Duodenal mucosa (tissue), 2 donors: ENCODE results near the gene TTF2.

ENCODE experiments used
- H3K27ac ChIP-seq: one replicate; pipeline ENCODE4 v1.7.0; 2013; ENCODE audit warnings: low read depth, low read length
- H3K27me3 ChIP-seq, 2 donors: one replicate each; pipeline ENCODE4 v1.7.0; 2013; ENCODE audit warnings: low read length in 2 of 2, control low read depth in 1 of 2; ENCODE audit not compliant: insufficient read depth in 2 of 2, control insufficient read depth in 1 of 2
- H3K36me3 ChIP-seq, 2 donors: one replicate each; pipeline ENCODE4 v1.7.0; 2013; ENCODE audit warnings: low read length in 2 of 2, control low read depth in 1 of 2; ENCODE audit not compliant: insufficient read depth in 2 of 2, control insufficient read depth in 1 of 2
- H3K4me1 ChIP-seq, 2 donors: one replicate each; pipeline ENCODE4 v1.7.0; 2013; ENCODE audit warnings: low read length in 2 of 2, control low read depth in 1 of 2; ENCODE audit not compliant: insufficient read depth in 2 of 2, control insufficient read depth in 1 of 2
- H3K4me3 ChIP-seq, 2 donors: one replicate each; pipeline ENCODE4 v1.7.0; 2013; ENCODE audit warnings: low read length in 2 of 2, low read depth in 1 of 2
- H3K9ac ChIP-seq, 2 donors: one replicate each; pipeline ENCODE4 v1.7.0; 2013; ENCODE audit warnings: low read length in 2 of 2, low read depth in 1 of 2
- H3K9me3 ChIP-seq, 2 donors: one replicate each; pipeline ENCODE4 v1.7.0; 2013; ENCODE audit warnings: low read length in 2 of 2, control low read depth in 1 of 2; ENCODE audit not compliant: control insufficient read depth in 1 of 2

The TTF2 gene

DNA sequence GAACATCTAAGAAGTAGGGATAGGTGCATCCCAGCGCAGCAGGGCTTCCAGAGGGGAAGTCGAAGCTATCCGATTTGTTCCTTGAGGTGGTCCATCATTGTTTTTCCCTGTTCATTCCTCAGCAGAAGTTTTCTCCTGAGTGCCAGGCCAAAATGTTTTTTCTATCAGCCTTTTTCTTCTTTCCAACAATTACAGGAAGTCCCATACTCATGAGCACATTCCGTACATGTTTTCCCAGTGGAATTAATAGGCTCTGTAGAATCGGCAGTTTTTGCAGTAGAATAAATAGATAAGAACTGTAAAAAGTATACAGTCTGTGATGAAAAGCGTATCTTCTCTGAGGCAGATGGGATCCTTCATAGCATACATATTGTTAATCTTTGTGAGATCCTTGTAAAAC lies 33.8 kb upstream of the TTF2 start:
- Histone ChIP-seq H3K36me3 (peaks cover 0 to 6% of the 10 kb centered on the region in 2 donors), H3K4me1 (peaks cover 0 to 3% of the 10 kb centered on the region in 2 donors), H3K9ac (no peak overlapping the region), H3K4me3 (no peak overlapping the region), H3K27me3 (no peaks in the 10 kb centered on the region), H3K9me3 (no peaks in the 10 kb centered on the region), H3K27ac (no peak overlapping the region)

DNA sequence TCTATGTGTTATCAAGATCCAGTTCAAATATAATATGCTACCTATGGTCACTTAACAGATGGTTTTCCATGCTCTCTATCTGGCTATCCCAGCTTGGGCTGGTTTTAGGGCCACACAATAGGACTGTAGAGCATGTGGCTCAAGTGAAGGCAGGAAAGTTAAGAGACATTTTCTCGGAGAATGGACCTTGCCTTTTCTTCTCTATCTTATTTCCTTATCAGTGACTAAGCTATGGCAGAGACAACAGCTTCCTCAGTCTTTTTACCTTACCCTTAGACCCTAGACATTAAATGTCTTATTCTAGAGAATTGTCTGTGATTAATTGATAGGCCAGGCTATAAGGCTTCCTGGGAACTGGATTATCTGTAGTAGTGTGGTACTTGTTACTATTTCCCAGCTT lies 30.4 kb upstream of the TTF2 start:
- H3K27me3 ChIP-seq, result no peaks in the 10 kb centered on the region
- H3K4me1 ChIP-seq, result peaks cover 0 to 3% of the 10 kb centered on the region in 2 donors
- no peaks in the 10 kb centered on the region for H3K9me3 ChIP-seq
- H3K9ac ChIP-seq, result no peak overlapping the region
- no peak overlapping the region for H3K4me3 ChIP-seq
- H3K27ac ChIP-seq, result no peak overlapping the region
- H3K36me3 ChIP-seq, result peaks cover 0 to 6% of the 10 kb centered on the region in 2 donors

DNA sequence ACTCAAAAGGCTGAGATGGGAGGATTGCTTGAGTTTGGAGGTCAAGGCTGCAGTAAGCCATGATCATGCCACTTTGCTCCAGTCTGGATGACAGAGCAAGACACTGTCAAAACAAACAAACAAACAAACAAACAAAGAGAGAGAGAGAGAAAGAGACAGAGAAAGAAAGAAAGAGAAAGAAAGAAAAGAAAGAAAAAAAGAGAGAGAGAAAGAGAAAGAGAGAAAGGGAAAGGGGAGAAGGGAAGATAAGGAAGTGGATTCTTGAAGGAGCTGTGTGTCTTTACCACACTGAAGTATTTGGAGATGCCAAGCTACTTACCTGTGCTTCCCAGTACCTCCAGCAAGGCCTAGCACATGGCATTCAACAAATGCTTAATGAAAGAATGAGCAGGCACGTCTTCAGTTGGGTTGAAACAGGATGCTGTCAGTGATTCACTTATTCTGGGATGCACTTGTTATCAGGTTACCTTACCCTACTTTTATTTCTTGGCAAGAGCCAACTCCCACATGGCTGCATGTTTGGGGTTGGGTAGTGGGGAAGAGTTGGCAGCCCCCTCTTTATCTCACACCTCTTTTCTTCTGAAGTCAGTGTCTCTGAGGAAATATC lies 29.8 kb upstream of the TTF2 start:
- Histone ChIP-seq H3K27me3 (no peaks in the 10 kb centered on the region), H3K36me3 (peaks cover 0 to 6% of the 10 kb centered on the region in 2 donors), H3K27ac (no peak overlapping the region), H3K9me3 (no peaks in the 10 kb centered on the region), H3K9ac (no peak overlapping the region), H3K4me1 (peaks cover 0 to 3% of the 10 kb centered on the region in 2 donors), H3K4me3 (no peak overlapping the region)

DNA sequence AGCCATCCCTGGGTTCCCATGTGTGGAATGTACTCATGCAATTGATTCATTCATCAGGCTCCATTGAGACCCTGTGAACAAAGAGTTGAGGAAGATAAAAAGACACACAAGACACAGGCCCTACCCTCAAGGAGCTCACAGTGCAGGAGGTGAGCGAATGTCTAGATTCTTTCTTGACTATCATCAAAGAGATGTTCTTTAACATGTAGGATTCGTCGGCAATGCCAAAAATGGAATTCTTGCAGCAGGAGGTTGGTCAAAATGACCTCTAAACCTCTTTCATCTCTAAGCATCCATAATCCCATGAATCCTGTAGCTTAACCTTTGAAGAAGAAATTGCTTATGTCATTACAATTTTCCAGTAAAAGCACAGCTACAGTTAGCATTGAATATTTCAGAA lies 27.9 kb upstream of the TTF2 start:
- Histone ChIP-seq H3K27me3 (no peaks in the 10 kb centered on the region), H3K27ac (no peak overlapping the region), H3K9ac (no peak overlapping the region), H3K9me3 (no peaks in the 10 kb centered on the region), H3K4me3 (no peak overlapping the region), H3K4me1 (peaks cover 0 to 3% of the 10 kb centered on the region in 2 donors), H3K36me3 (no peaks in the 10 kb centered on the region)

DNA sequence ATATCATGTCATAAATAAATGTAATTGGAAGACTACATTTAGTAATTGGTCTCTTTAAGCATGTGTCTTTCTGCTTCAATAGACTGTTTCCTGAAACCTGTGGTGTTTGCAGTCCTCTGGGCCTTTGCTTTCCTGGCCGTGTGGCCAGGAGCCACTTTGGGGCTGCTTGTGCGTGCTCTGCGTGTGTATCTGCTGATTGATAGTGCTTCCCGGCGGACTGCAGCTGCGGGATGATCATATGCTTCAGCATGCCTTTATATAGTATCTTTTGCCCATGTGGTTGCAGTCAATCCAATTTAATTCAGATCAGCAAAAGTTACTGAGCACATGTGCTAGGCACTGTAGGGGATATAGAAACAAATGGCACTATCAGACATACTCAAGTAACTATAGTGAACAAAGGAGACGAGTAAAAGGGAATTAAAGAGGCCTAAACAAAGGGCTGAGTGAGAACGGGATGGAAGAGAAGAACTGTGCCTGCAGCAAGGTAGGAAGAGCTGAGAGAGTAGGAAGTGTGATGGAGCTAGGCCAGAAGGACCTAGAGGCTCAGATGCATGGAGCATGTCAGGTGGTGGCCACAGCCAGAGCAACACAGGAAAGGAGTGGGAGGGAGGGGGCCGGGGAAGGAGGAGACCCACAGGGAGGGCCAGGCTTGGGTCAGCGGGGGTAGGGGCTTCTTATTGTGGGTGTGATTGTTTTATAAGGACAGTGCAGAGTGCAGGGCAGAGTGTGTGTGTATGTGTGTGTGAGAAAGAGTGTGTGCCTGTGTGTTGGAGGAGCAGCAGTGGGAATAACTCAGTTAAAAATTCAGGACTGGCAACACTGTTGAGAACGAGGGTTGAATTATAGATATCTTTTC lies 27.2 kb upstream of the TTF2 start:
- H3K4me3 ChIP-seq, result no peak overlapping the region
- no peak overlapping the region for H3K9ac ChIP-seq
- no peak overlapping the region for H3K27ac ChIP-seq
- no peaks in the 10 kb centered on the region for H3K9me3 ChIP-seq
- H3K36me3 ChIP-seq, result no peaks in the 10 kb centered on the region
- no peaks in the 10 kb centered on the region for H3K27me3 ChIP-seq
- H3K4me1 ChIP-seq, result peaks cover 0 to 3% of the 10 kb centered on the region in 2 donors

DNA sequence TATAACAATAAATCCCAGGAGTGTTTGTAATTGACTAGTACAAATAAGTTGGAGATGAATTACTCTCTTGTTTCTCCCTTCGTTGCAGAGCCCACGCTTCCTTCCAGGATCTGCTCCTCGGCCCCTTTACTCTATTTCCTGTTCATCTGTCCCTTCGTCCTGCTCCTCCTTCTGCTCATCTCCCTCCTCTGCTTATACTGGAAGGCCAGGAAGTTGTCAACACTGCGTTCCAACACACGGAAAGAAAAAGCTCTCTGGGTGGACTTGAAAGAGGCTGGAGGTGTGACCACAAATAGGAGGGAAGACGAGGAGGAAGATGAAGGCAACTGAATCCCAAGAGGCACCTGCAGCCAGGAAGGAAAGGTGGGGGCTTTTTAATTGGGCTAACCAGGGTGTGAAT lies 26.4 kb upstream of the TTF2 start:
- Histone ChIP-seq H3K4me1 (peaks cover 0 to 3% of the 10 kb centered on the region in 2 donors), H3K36me3 (no peaks in the 10 kb centered on the region), H3K4me3 (no peak overlapping the region), H3K9me3 (no peaks in the 10 kb centered on the region), H3K27ac (no peak overlapping the region), H3K27me3 (no peaks in the 10 kb centered on the region), H3K9ac (no peak overlapping the region)

DNA sequence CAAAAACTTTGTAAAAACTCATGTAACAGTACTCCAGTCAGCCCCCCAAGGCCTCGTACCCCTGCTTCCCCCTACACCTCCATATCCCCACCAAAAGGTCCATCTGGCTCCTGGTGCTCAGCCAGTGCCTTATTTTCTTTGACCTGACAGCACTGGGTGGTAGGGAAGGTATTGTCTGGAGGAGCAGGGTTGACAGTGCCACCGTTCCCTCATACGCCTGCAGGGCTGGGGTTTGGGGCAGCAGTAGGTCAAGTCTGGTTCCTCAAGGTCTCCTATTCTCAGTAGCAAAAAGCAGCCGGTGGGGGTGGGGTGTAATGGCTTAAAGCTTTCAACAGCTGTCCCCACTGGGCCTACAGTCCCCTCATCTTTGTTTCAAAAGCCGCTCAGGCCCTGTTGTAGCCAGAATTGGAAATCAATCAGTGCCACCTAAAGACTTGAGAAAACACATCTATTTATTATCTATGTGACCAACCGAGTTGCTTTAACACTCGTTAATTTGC lies 25.3 kb upstream of the TTF2 start:
- H3K4me1 ChIP-seq, result no peaks in the 10 kb centered on the region
- no peaks in the 10 kb centered on the region for H3K27me3 ChIP-seq
- no peak overlapping the region for H3K9ac ChIP-seq
- no peaks in the 10 kb centered on the region for H3K9me3 ChIP-seq
- no peaks in the 10 kb centered on the region for H3K36me3 ChIP-seq
- no peak overlapping the region for H3K27ac ChIP-seq
- no peak overlapping the region for H3K4me3 ChIP-seq

DNA sequence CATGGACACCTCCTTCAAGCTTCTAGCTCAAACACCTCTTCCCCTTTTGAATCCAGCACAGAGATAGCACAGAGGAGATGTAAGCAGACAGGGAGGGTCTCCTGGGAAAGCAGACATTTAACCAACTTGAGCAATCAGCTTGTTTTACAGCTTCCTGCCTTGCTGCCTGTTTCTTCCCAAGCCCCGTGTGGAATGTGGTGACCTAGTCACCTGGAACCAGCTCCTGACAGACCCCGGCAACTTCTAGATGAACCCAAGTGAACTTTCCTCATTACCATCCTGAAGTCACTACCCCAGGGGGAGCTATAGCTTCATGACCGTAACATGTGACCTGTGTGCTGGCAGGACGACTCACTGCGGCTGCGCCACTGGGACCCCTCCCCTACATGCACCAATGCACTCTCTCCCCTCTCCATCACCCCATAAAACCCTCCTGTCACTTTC lies 24.1 kb upstream of the TTF2 start:
- H3K9me3 ChIP-seq, result no peaks in the 10 kb centered on the region
- H3K27me3 ChIP-seq, result no peaks in the 10 kb centered on the region
- no peak overlapping the region for H3K27ac ChIP-seq
- H3K36me3 ChIP-seq, result no peaks in the 10 kb centered on the region
- H3K4me3 ChIP-seq, result no peak overlapping the region
- H3K9ac ChIP-seq, result no peak overlapping the region
- no peaks in the 10 kb centered on the region for H3K4me1 ChIP-seq

DNA sequence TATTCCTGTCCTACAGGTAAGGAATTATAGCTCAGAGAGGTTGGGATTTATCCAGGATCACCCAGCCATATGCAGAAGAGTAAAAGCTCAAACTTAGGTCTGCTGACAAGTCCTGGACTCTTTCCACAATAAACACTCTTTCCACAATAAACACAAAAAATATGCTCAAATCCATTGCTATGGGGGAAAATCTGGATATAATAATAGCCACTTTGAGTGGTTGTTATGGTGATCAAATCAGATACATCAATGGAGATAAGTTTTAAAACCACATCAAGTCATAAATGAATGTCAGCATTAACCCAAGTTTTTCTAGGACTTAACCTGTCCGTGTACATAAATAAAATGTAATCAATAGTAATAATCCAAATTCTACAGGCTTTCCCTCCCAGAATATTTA lies 22.3 kb upstream of the TTF2 start:
- Histone ChIP-seq H3K27ac (no peak overlapping the region), H3K4me1 (no peaks in the 10 kb centered on the region), H3K9me3 (no peaks in the 10 kb centered on the region), H3K36me3 (no peaks in the 10 kb centered on the region), H3K27me3 (no peaks in the 10 kb centered on the region), H3K4me3 (no peak overlapping the region), H3K9ac (no peak overlapping the region)

DNA sequence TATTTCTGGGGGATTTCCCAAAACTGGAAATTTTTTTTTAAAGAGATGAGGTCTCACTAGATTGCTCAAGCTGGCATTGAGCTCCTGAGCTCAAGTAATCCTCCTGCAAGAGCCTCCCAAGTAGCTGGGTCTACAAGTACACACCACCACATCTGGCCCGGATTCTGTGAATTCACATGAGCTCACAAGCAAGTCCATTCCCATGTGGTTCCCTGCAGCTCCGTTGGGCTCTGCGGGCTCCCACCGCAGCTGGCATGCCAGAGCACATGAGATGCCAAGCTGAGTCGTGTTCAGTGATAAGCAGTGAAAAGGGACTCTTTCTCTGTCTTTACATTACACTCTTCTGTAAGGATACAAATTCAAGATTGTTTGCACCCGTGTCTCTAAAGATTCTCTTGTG lies 21.9 kb upstream of the TTF2 start:
- Histone ChIP-seq H3K9ac (no peak overlapping the region), H3K27me3 (no peaks in the 10 kb centered on the region), H3K9me3 (no peaks in the 10 kb centered on the region), H3K36me3 (no peaks in the 10 kb centered on the region), H3K4me1 (no peaks in the 10 kb centered on the region), H3K27ac (no peak overlapping the region), H3K4me3 (no peak overlapping the region)
